Keratinocyte (primary cell): ENCODE results near the gene LGR6. TPM values are rescaled to one million over a fixed set of nuclear protein-coding genes. Genes with fewer than 3 reads are reported as not detected.

Source experiments
- DNase-seq: peaks from one replicate; pipeline ENCODE4 v3.0.0-alpha.2; 2011; ENCODE audit warnings: low read depth, missing footprints, low spot score
- FAIRE-seq: peaks from 2 replicates; lab custom pipeline; 2011; peaks lifted over from hg19 to GRCh38; lab: Jason Lieb, UNC
- H2AFZ ChIP-seq: 2 replicates; pipeline ENCODE4 v1.6.0; 2012; ENCODE audit warnings: low read length, control low read depth, inconsistent platforms; ENCODE audit not compliant: control insufficient read depth
- H3K27ac ChIP-seq: 2 replicates; pipeline ENCODE4 v1.5.1; 2011; ENCODE audit warnings: low read length; ENCODE audit not compliant: control insufficient read depth, insufficient read depth
- H3K27me3 ChIP-seq: 3 replicates; pipeline ENCODE4 v1.6.0; 2011; ENCODE audit warnings: low read length; ENCODE audit not compliant: control insufficient read depth, insufficient read depth; ENCODE audit errors: extremely low read depth
- H3K36me3 ChIP-seq, 2 experiments: 2 replicates in 1 of 2; 3 replicates in 1 of 2; pipeline ENCODE4 v1.5.1; 2011; ENCODE audit warnings: low read length in 2 of 2, mild to moderate bottlenecking in 1 of 2; ENCODE audit not compliant: control insufficient read depth in 2 of 2, insufficient read depth in 2 of 2; ENCODE audit errors: extremely low read depth in 1 of 2
- H3K4me1 ChIP-seq: 3 replicates; pipeline ENCODE4 v1.5.1; 2011; ENCODE audit warnings: low read length; ENCODE audit not compliant: control insufficient read depth, insufficient read depth; ENCODE audit errors: extremely low read depth
- H3K4me2 ChIP-seq: 3 replicates; pipeline ENCODE4 v1.6.0; 2011; ENCODE audit warnings: low read depth, low read length; ENCODE audit not compliant: control insufficient read depth, insufficient read depth; ENCODE audit errors: extremely low read depth
- H3K4me3 ChIP-seq, 3 experiments: fragments of 200-600 bp in 1 of 3; sonication (generic) in 1 of 3; 2 replicates in 2 of 3; 3 replicates in 1 of 3; pipeline ENCODE4 v1.5.1; 2011 to 2016; ENCODE audit warnings: low read length in 3 of 3, mild to moderate bottlenecking in 3 of 3, control low read depth in 2 of 3, inconsistent platforms in 1 of 3, low read depth in 1 of 3, mixed read lengths in 1 of 3, mixed run types in 1 of 3, moderate library complexity in 1 of 3; ENCODE audit not compliant: control insufficient read depth in 2 of 3, insufficient read depth in 2 of 3; ENCODE audit errors: extremely low read depth in 1 of 3
- H3K79me2 ChIP-seq: 2 replicates; pipeline ENCODE4 v1.6.0; 2012; ENCODE audit warnings: low read length; ENCODE audit not compliant: control insufficient read depth, insufficient read depth
- H3K9ac ChIP-seq: 3 replicates; pipeline ENCODE4 v1.6.0; 2011; ENCODE audit warnings: low read length; ENCODE audit not compliant: control insufficient read depth, insufficient read depth; ENCODE audit errors: extremely low read depth
- H3K9me1 ChIP-seq: 3 replicates; pipeline ENCODE4 v1.6.0; 2011; ENCODE audit warnings: low read length; ENCODE audit not compliant: control insufficient read depth, insufficient read depth; ENCODE audit errors: extremely low read depth
- H3K9me3 ChIP-seq: 2 replicates; pipeline ENCODE4 v1.5.1; 2012; ENCODE audit warnings: low read depth, low read length; ENCODE audit not compliant: control insufficient read depth
- H4K20me1 ChIP-seq: 3 replicates; pipeline ENCODE4 v1.6.0; 2011; ENCODE audit warnings: low read length; ENCODE audit not compliant: control insufficient read depth, insufficient read depth; ENCODE audit errors: extremely low read depth
- CTCF ChIP-seq, 3 experiments: IDR thresholded peaks in 1 of 3; conservative IDR thresholded peaks in 1 of 3; optimal IDR thresholded peaks in 1 of 3; 2 replicates in 2 of 3; 3 replicates in 1 of 3; pipeline versions ENCODE3 to v1.5.1; 2011; ENCODE audit warnings: low read length in 3 of 3, mild to moderate bottlenecking in 3 of 3, moderate library complexity in 2 of 3, control low read depth in 1 of 3, inconsistent platforms in 1 of 3; ENCODE audit not compliant: insufficient read depth in 2 of 3; ENCODE audit errors: extremely low read depth in 1 of 3
- EZH2 ChIP-seq: IDR thresholded peaks from one replicate; pipeline ENCODE4 v1.6.1; 2012; ENCODE audit warnings: inconsistent platforms, mild to moderate bottlenecking, low read length, moderate library complexity
- dilution Hi-C: fragments of 300-500 bp; cut with MboI; formaldehyde crosslinking; loops from one replicate; pipeline ENCODE4 v1.7.0; 2020; ENCODE audit warnings: low sequenced_read_pairs; ENCODE audit not compliant: extremely low pct_ligation_motif_present
- polyA plus RNA-seq, 5 experiments: library from polyadenylated mRNA; depleted of rRNA in 3 of 5; stranded (reverse) in 3 of 5; stranded (forward) in 1 of 5; unstranded in 1 of 5; fragments of >200 nt; gene quantifications; 1 replicate in 1 of 5; 2 replicates in 3 of 5; 3 replicates in 1 of 5; pipeline versions ENCODE4 v1.2.1 to v1.2.3, GENCODE V29; 2011 to 2012; ENCODE audit warnings: missing spikeins in 2 of 5, low read depth in 1 of 5, low replicate concordance in 1 of 5

LGR6 gene
- polyA plus RNA-seq, 1 donor (not counting 4 experiments of a cell fraction or from before 2014, with no cell fraction given): 0.42 TPM

GRCh38 chr1:202201971-202202370 is 8.4 kb downstream of the LGR6 start:
- Histone ChIP-seq H3K27ac (no peak overlapping the region), H4K20me1 (no peaks in the 10 kb centered on the region), H3K9ac (no peak overlapping the region), H2AFZ (no peak overlapping the region), H3K27me3 (no peaks in the 10 kb centered on the region), H3K4me2 (no peak overlapping the region), H3K36me3 (no peaks in the 10 kb centered on the region), H3K4me3 (no peak overlapping the region), H3K9me3 (no peaks in the 10 kb centered on the region), H3K79me2 (no peaks in the 10 kb centered on the region), H3K9me1 (peaks cover 5% of the 10 kb centered on the region), H3K4me1 (peaks cover 19% of the 10 kb centered on the region)
- TF ChIP-seq EZH2: no peak
- no peak for TF ChIP-seq CTCF (optimal IDR thresholded peaks at IDR 0.05 in 1 of 3, IDR thresholded peaks at IDR 0.05 in 1 of 3, conservative IDR thresholded peaks at IDR 0.05 in 1 of 3; ENCODE audit: extremely low read depth in 1 of 3, insufficient read depth in 2 of 3, low read length in 3 of 3)
- FAIRE-seq (no peak), DNase-seq (no peak)
- dilution Hi-C loops: no loop called here

GRCh38 chr1:202202500-202203168 is 9.0 kb downstream of the LGR6 start:
- H4K20me1 ChIP-seq: no peaks in the 10 kb centered on the region
- no peak overlapping the region for H3K4me3 ChIP-seq
- TF ChIP-seq EZH2: no peak
- no peak for TF ChIP-seq CTCF (optimal IDR thresholded peaks at IDR 0.05 in 1 of 3, IDR thresholded peaks at IDR 0.05 in 1 of 3, conservative IDR thresholded peaks at IDR 0.05 in 1 of 3; ENCODE audit: extremely low read depth in 1 of 3, insufficient read depth in 2 of 3, low read length in 3 of 3)
- H3K4me2 ChIP-seq: no peak overlapping the region
- dilution Hi-C loops: no loop called here
- H3K9me3 ChIP-seq: no peaks in the 10 kb centered on the region
- H3K9me1 ChIP-seq: peaks cover 5% of the 10 kb centered on the region
- H3K9ac ChIP-seq: no peak overlapping the region
- H3K4me1 ChIP-seq: peaks cover 23% of the 10 kb centered on the region
- no peaks in the 10 kb centered on the region for H3K27me3 ChIP-seq
- H3K27ac ChIP-seq: no peak overlapping the region
- FAIRE-seq (no peak), DNase-seq (no peak)
- no peaks in the 10 kb centered on the region for H3K36me3 ChIP-seq
- no peak overlapping the region for H2AFZ ChIP-seq
- no peaks in the 10 kb centered on the region for H3K79me2 ChIP-seq
